WTC11 (cell line): ENCODE results near the gene HSBP1L1. TPM values are rescaled to one million over a fixed set of nuclear protein-coding genes. Genes with fewer than 3 reads are reported as not detected.

Experiments used
- ATAC-seq: fragments of 200-7000 bp; cut with Tn5 transposase; 2 replicates; pipeline ENCODE4 v1.10.0; 2021; ENCODE audit warnings: mild to moderate bottlenecking, moderate library complexity
- CTCF ChIA-PET: fragments of 300-600 bp; sonication (Branson Sonifier 250); formaldehyde crosslinking; loops from one replicate; lab custom pipeline; 2021; ENCODE audit warnings: antibody characterized with exemption; lab: Charles Lee
- POLR2A ChIA-PET: fragments of 350-600 bp; sonication (Branson Sonifier 250); formaldehyde crosslinking; loops from one replicate; lab custom pipeline; 2021; ENCODE audit warnings: antibody characterized with exemption; lab: Charles Lee
- DNase-seq: peaks from one replicate; pipeline ENCODE4 v3.0.0; 2021; ENCODE audit warnings: low spot score
- H3K27ac Mint-ChIP-seq: 2 replicates; pipeline ENCODE4 v1.8.0; 2021; ENCODE audit warnings: mixed read lengths
- H3K27me3 Mint-ChIP-seq: 2 replicates; pipeline ENCODE4 v1.8.0; 2021; ENCODE audit warnings: low read depth, mild to moderate bottlenecking, moderate library complexity, mixed read lengths
- H3K36me3 Mint-ChIP-seq: 2 replicates; pipeline ENCODE4 v1.8.0; 2021; ENCODE audit warnings: mixed read lengths
- H3K4me1 Mint-ChIP-seq: 2 replicates; pipeline ENCODE4 v1.8.0; 2022; ENCODE audit warnings: mixed read lengths
- H3K4me3 Mint-ChIP-seq: 2 replicates; pipeline ENCODE4 v1.8.0; 2021; ENCODE audit warnings: mild to moderate bottlenecking, moderate library complexity, mixed read lengths
- H3K9me3 Mint-ChIP-seq: 2 replicates; pipeline ENCODE4 v1.8.0; 2021; ENCODE audit warnings: mixed read lengths
- AR ChIP-seq: fragments of 250-450 bp; sonication (Bioruptor Pico); IDR thresholded peaks from 2 replicates; pipeline ENCODE4 v1.9.0; 2021; ENCODE audit warnings: mild to moderate bottlenecking
- HMGA2 ChIP-seq: fragments of 250-450 bp; sonication (Bioruptor Pico); IDR thresholded peaks from 2 replicates; pipeline ENCODE4 v1.4.0; 2021; ENCODE audit warnings: mild to moderate bottlenecking, moderate library complexity
- JAZF1 ChIP-seq: fragments of 250-450 bp; sonication (Bioruptor Pico); IDR thresholded peaks from 2 replicates; pipeline ENCODE4 v1.9.0; 2021; ENCODE audit warnings: moderate library complexity, mild to moderate bottlenecking, inconsistent platforms
- JUN ChIP-seq: sonication (generic); formaldehyde crosslinking; IDR thresholded peaks from 2 replicates; pipeline ENCODE4 v1.8.0; 2023; ENCODE audit warnings: mild to moderate bottlenecking, missing genetic modification reagents
- NFYB ChIP-seq: sonication (generic); formaldehyde crosslinking; conservative IDR thresholded peaks from 2 replicates; pipeline ENCODE4 v1.8.0; 2022; ENCODE audit warnings: low read depth, missing genetic modification reagents
- RORB ChIP-seq: fragments of 250-450 bp; sonication (Bioruptor Pico); IDR thresholded peaks from 2 replicates; pipeline ENCODE4 v1.9.0; 2021; ENCODE audit warnings: mild to moderate bottlenecking
- SMAD3 ChIP-seq: sonication (generic); formaldehyde crosslinking; IDR thresholded peaks from 2 replicates; pipeline ENCODE4 v1.8.0; 2022; ENCODE audit warnings: missing genetic modification reagents, mild to moderate bottlenecking, borderline replicate concordance
- TCF7 ChIP-seq: sonication (generic); formaldehyde crosslinking; IDR thresholded peaks from 2 replicates; pipeline ENCODE4 v1.8.0; 2022; ENCODE audit warnings: mild to moderate bottlenecking, low read depth, missing genetic modification reagents, moderate library complexity
- TP53 ChIP-seq: sonication (generic); formaldehyde crosslinking; IDR thresholded peaks from 2 replicates; pipeline ENCODE4 v1.8.1; 2023; ENCODE audit warnings: mild to moderate bottlenecking, missing genetic modification reagents
- ZNF121 ChIP-seq: sonication (generic); formaldehyde crosslinking; IDR thresholded peaks from 2 replicates; pipeline ENCODE4 v1.8.0; 2023; ENCODE audit warnings: missing genetic modification reagents
- ZNF423 ChIP-seq: fragments of 250-450 bp; sonication (Bioruptor Pico); IDR thresholded peaks from 2 replicates; pipeline ENCODE4 v2.1.2; 2022; ENCODE audit warnings: mild to moderate bottlenecking, moderate library complexity
- total RNA-seq: library from RNA; stranded (reverse); gene quantifications from 3 replicates; pipeline ENCODE4 v1.2.3, GENCODE V29; 2021
- TF ChIP-seq, protein P1 (sequence below): sonication (generic); formaldehyde crosslinking; IDR thresholded peaks from 2 replicates; pipeline ENCODE4 v1.8.1; 2022; ENCODE audit warnings: low read depth, missing genetic modification reagents, borderline replicate concordance
- TF ChIP-seq, protein P2 (sequence below): fragments of 250-450 bp; sonication (Bioruptor Pico); conservative IDR thresholded peaks from 2 replicates; pipeline ENCODE4 v1.9.0; 2021; ENCODE audit warnings: mild to moderate bottlenecking
- TF ChIP-seq, protein P3 (sequence below): sonication (generic); formaldehyde crosslinking; IDR thresholded peaks from 2 replicates; pipeline ENCODE4 v1.8.0; 2022; ENCODE audit warnings: mild to moderate bottlenecking, missing genetic modification reagents
- TF ChIP-seq, protein P4 (sequence below): fragments of 250-450 bp; sonication (Bioruptor Pico); IDR thresholded peaks from 2 replicates; pipeline ENCODE4 v2.1.2; 2022; ENCODE audit warnings: mild to moderate bottlenecking, moderate library complexity
- TF ChIP-seq, protein P5 (sequence below): sonication (generic); formaldehyde crosslinking; IDR thresholded peaks from 2 replicates; pipeline ENCODE4 v1.8.1; 2023; ENCODE audit warnings: mild to moderate bottlenecking, missing genetic modification reagents
- TF ChIP-seq, protein P6 (sequence below): sonication (generic); formaldehyde crosslinking; IDR thresholded peaks from 2 replicates; pipeline ENCODE4 v1.8.1; 2023; ENCODE audit warnings: mild to moderate bottlenecking, missing genetic modification reagents

The HSBP1L1 gene
- total RNA-seq, 1 experiment from 2014 or later: 1.4 TPM

DNA sequence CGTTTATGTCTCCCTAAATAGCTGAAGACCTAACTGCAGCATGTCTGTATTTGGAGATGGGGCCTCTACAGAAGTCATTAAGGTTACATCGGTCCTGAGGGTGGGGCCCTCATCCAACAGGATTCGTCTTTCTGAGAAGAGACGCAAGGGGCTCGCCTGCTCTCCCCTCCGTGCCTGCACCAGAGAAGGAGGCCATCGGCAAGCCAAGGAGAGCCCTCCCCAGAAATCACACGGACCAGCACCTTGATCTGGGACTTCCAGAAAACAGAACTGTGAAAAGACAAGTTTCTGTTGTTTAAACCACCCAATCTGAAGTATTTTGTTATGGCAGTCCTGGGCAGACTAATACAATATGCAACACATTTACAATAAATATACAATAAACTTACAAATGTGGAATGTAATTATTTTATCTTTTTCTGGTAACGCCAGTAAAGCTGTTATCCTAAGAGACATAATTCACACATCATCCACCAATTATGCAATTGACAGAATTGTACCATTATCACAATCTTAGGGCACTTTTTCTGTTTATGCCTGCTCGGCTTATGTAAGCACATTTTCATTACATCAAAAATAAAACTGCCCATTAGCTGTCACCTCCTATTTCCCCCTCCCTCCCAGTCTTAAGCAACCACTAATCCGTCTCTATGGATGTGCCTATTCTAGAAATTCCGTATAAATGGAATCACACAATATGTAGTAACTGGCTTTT is 6.1 kb downstream of the HSBP1L1 start (continued):
- TF ChIP-seq, protein P1, sequence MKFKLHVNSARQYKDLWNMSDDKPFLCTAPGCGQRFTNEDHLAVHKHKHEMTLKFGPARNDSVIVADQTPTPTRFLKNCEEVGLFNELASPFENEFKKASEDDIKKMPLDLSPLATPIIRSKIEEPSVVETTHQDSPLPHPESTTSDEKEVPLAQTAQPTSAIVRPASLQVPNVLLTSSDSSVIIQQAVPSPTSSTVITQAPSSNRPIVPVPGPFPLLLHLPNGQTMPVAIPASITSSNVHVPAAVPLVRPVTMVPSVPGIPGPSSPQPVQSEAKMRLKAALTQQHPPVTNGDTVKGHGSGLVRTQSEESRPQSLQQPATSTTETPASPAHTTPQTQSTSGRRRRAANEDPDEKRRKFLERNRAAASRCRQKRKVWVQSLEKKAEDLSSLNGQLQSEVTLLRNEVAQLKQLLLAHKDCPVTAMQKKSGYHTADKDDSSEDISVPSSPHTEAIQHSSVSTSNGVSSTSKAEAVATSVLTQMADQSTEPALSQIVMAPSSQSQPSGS (CRISPR knock-in tag): no peak
- TF ChIP-seq TP53 (CRISPR knock-in tag): no peak
- TF ChIP-seq HMGA2 (CRISPR knock-in tag): no peak
- TF ChIP-seq, protein P2, sequence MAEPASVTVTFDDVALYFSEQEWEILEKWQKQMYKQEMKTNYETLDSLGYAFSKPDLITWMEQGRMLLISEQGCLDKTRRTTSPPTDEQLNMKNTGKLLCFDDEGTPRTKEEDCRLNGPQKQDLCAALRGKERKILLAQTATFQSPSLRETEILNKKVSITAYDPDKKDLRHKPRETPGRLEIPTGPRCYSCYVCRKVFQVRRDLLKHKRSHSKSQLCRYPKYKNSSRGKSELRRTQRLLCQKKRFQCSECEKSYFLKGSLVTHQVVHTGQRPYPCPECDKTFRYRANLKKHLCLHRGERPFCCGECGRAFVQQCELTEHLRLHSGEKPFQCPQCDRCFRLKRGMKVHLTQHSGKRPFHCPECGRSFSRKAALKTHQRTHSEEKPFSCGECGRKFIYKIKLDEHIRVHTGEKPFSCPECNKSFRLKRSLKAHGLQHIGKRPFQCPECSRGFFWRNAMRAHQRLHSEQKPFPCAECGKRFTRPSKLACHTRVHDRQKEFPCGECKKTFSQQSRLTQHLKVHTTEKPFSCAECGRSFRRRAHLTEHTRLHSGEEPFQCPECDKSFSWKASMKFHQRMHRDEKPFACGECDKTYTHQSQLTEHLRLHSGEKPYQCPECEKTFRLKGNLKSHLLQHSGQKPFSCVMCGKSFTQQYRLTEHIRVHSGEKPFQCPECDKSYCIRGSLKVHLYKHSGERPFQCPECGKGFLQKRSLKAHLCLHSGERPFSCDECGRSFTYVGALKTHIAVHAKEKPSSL (CRISPR knock-in tag): no peak
- TF ChIP-seq, all 79 proteins: peak for 0

DNA sequence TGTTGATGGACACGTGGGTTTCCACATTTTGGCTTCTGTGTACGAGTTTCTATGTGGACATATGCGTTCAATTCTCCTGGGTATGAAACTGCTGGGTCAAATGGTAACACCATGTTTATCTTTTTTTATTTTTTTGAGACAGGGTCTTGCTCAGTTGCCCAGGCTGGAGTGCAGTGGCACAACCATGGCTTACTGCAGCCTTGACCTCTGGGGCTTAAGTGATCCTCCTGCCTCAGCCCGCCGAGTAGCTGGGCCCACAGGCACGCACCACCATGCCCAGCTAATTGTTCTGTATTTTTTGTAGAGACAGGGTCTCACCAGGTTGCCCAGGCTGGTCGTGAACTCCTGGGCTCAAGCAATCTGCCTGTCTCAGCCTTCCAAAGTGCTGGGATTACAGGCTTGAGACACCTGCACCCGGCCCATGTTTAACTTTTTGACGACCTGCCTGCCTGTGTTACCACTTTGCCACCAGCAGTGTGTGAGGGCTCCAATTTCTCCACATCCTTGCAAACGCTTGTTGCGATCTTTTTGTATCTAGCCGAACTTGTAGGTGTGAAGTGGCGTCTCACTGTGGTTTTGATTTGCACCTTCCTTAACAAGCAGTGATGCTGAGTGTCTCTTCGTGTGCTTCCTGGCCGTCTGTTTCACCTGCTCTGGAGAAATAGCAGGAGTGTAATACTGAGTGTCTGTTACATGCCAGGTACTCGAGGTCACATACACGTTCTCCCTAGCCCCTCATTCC is 6.9 kb downstream of the HSBP1L1 start:
- Mint-ChIP-seq H3K9me3 (no peaks in the 10 kb centered on the region), H3K27ac (peak overlapping the region; percentile 57), H3K4me3 (no peak overlapping the region), H3K4me1 (no peaks in the 10 kb centered on the region), H3K27me3 (no peaks in the 10 kb centered on the region), H3K36me3 (peaks cover 54% of the 10 kb centered on the region)
- DNase-seq (no peak), ATAC-seq (no peak)
- ChIA-PET CTCF (no interaction called here), POLR2A (no interaction called here)
- TF ChIP-seq NFYB (no peak), ZNF121 (CRISPR knock-in tag) (peak; percentile 81)
- TF ChIP-seq, protein P3, sequence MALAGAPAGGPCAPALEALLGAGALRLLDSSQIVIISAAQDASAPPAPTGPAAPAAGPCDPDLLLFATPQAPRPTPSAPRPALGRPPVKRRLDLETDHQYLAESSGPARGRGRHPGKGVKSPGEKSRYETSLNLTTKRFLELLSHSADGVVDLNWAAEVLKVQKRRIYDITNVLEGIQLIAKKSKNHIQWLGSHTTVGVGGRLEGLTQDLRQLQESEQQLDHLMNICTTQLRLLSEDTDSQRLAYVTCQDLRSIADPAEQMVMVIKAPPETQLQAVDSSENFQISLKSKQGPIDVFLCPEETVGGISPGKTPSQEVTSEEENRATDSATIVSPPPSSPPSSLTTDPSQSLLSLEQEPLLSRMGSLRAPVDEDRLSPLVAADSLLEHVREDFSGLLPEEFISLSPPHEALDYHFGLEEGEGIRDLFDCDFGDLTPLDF (CRISPR knock-in tag): no peak

DNA sequence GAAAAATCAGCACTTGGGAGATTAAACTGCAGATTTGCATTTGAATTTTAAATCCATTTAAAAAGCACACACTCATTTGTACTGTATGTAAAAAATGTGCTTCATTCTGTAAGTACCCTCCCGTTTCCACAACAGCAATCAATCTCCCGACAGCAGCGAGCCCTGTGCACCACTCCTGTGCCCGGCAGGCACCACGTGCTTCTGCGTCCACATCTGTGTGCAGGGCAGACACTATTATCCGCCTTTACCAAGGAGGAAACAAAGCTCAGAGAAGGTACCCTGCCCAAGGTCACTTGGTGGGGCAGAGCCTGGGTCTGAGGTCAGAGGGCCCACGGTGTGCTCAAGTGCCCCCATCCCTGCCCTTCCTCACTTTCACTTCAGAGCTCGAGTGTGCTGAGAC is 7.5 kb downstream of the HSBP1L1 start:
- DNase-seq: no peak
- Mint-ChIP-seq H3K4me1 (no peaks in the 10 kb centered on the region), H3K27me3 (no peaks in the 10 kb centered on the region), H3K4me3 (no peak overlapping the region), H3K9me3 (no peaks in the 10 kb centered on the region), H3K36me3 (peaks cover 54% of the 10 kb centered on the region), H3K27ac (peak overlapping the region; percentile 57; the same call in 1 of the 2 replicates)
- ChIA-PET POLR2A (no interaction called here), CTCF (no interaction called here)
- no peak for ATAC-seq
- TF ChIP-seq, protein P4, sequence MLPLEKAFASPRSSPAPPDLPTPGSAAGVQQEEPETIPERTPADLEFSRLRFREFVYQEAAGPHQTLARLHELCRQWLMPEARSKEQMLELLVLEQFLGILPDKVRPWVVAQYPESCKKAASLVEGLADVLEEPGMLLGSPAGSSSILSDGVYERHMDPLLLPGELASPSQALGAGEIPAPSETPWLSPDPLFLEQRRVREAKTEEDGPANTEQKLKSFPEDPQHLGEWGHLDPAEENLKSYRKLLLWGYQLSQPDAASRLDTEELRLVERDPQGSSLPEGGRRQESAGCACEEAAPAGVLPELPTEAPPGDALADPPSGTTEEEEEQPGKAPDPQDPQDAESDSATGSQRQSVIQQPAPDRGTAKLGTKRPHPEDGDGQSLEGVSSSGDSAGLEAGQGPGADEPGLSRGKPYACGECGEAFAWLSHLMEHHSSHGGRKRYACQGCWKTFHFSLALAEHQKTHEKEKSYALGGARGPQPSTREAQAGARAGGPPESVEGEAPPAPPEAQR: no peak
- TF ChIP-seq, protein P3 (CRISPR knock-in tag): no peak
- TF ChIP-seq ZNF423 (CRISPR knock-in tag): no peak
- TF ChIP-seq SMAD3 (CRISPR knock-in tag): no peak
- TF ChIP-seq ZNF121 (CRISPR knock-in tag): no peak
- TF ChIP-seq JUN (CRISPR knock-in tag): no peak
- no peak for TF ChIP-seq TCF7 (CRISPR knock-in tag)
- TF ChIP-seq TP53 (CRISPR knock-in tag): no peak
- TF ChIP-seq RORB: no peak
- TF ChIP-seq AR (CRISPR knock-in tag): no peak
- no peak for TF ChIP-seq JAZF1 (CRISPR knock-in tag)
- TF ChIP-seq, protein P5, sequence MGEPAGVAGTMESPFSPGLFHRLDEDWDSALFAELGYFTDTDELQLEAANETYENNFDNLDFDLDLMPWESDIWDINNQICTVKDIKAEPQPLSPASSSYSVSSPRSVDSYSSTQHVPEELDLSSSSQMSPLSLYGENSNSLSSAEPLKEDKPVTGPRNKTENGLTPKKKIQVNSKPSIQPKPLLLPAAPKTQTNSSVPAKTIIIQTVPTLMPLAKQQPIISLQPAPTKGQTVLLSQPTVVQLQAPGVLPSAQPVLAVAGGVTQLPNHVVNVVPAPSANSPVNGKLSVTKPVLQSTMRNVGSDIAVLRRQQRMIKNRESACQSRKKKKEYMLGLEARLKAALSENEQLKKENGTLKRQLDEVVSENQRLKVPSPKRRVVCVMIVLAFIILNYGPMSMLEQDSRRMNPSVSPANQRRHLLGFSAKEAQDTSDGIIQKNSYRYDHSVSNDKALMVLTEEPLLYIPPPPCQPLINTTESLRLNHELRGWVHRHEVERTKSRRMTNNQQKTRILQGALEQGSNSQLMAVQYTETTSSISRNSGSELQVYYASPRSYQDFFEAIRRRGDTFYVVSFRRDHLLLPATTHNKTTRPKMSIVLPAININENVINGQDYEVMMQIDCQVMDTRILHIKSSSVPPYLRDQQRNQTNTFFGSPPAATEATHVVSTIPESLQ: no peak
- TF ChIP-seq, protein P6, sequence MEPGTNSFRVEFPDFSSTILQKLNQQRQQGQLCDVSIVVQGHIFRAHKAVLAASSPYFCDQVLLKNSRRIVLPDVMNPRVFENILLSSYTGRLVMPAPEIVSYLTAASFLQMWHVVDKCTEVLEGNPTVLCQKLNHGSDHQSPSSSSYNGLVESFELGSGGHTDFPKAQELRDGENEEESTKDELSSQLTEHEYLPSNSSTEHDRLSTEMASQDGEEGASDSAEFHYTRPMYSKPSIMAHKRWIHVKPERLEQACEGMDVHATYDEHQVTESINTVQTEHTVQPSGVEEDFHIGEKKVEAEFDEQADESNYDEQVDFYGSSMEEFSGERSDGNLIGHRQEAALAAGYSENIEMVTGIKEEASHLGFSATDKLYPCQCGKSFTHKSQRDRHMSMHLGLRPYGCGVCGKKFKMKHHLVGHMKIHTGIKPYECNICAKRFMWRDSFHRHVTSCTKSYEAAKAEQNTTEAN (CRISPR knock-in tag): no peak
